OCI-LY3 (cell line): ENCODE results near the gene CYP26B1.

Experiments
- H2AFZ ChIP-seq: fragments of 200-600, 300-600 bp; shearing (Covaris generic); 2 replicates; pipeline ENCODE4 v1.6.0; 2014; ENCODE audit warnings: antibody characterized with exemption, low read depth, low read length
- H3K27ac ChIP-seq: fragments of 200-600, 300-600 bp; sonication (generic); 2 replicates; pipeline ENCODE4 v1.5.1; 2014; ENCODE audit warnings: mild to moderate bottlenecking, low read length, moderate library complexity, mixed read lengths
- H3K27me3 ChIP-seq: fragments of 200-600, 300-600 bp; sonication (generic); 2 replicates; pipeline ENCODE4 v1.6.1; 2014; ENCODE audit warnings: low read depth, low read length, mixed read lengths
- H3K36me3 ChIP-seq: fragments of 200-600, 300-600 bp; sonication (generic); replicated peaks from 2 replicates; pipeline ENCODE3; 2014; ENCODE audit warnings: low read depth, low read length, mixed read lengths
- H3K4me1 ChIP-seq: fragments of 300-600, 200-600 bp; sonication (generic); 2 replicates; pipeline ENCODE4 v1.6.1; 2014; ENCODE audit warnings: low read length, mixed read lengths
- H3K4me2 ChIP-seq: fragments of 200-600, 300-600 bp; sonication (generic); 2 replicates; pipeline ENCODE4 v1.6.1; 2014; ENCODE audit warnings: low read length, mixed read lengths
- H3K4me3 ChIP-seq: fragments of 300-600, 200-600 bp; sonication (generic); 2 replicates; pipeline ENCODE4 v1.5.1; 2014; ENCODE audit warnings: antibody characterized with exemption, mild to moderate bottlenecking, low read length, moderate library complexity
- H3K79me2 ChIP-seq: fragments of 300-600, 200-600 bp; shearing (Covaris generic); 2 replicates; pipeline ENCODE4 v1.6.1; 2014; ENCODE audit warnings: mild to moderate bottlenecking, low read length, mixed read lengths
- H3K9ac ChIP-seq: fragments of 300-600, 200-600 bp; shearing (Covaris generic); 2 replicates; pipeline ENCODE4 v1.6.0; 2014; ENCODE audit warnings: mild to moderate bottlenecking, low read length, moderate library complexity
- H3K9me3 ChIP-seq: fragments of 200-600, 300-600 bp; shearing (Covaris generic); 2 replicates; pipeline ENCODE4 v1.6.1; 2014; ENCODE audit warnings: low read length, mixed read lengths; ENCODE audit not compliant: insufficient read depth
- H4K20me1 ChIP-seq: fragments of 200-600, 300-600 bp; sonication (generic); 2 replicates; pipeline ENCODE4 v1.6.1; 2016; ENCODE audit warnings: low read length, mixed read lengths; ENCODE audit not compliant: insufficient read depth
- CTCF ChIP-seq: fragments of 200-600, 300-600 bp; sonication (generic); IDR thresholded peaks from 2 replicates; pipeline ENCODE4 v1.5.1; 2014; ENCODE audit warnings: antibody characterized with exemption, low read length, low read depth
- EZH2phosphoT487 ChIP-seq: fragments of 200-600 bp; shearing (Covaris generic); IDR thresholded peaks from 2 replicates; pipeline ENCODE4 v1.6.1; 2018; ENCODE audit warnings: antibody characterized with exemption, mixed run types, low read depth

CYP26B1 gene

GRCh38 chr2:72162574-72162973 is 14.9 kb upstream of the CYP26B1 start:
- Histone ChIP-seq H3K79me2 (no peaks in the 10 kb centered on the region), H3K36me3 (no peaks in the 10 kb centered on the region)

GRCh38 chr2:72159211-72159993 is 11.7 kb upstream of the CYP26B1 start:
- Histone ChIP-seq H3K9ac (no peak overlapping the region), H4K20me1 (no peaks in the 10 kb centered on the region), H3K4me2 (no peak overlapping the region), H2AFZ (no peak overlapping the region), H3K4me3 (no peak overlapping the region), H3K27me3 (no peaks in the 10 kb centered on the region), H3K4me1 (no peaks in the 10 kb centered on the region), H3K36me3 (no peaks in the 10 kb centered on the region), H3K79me2 (no peaks in the 10 kb centered on the region), H3K27ac (no peak overlapping the region), H3K9me3 (no peaks in the 10 kb centered on the region)
- no peak for TF ChIP-seq EZH2phosphoT487
- TF ChIP-seq CTCF, result no peak

More at GRCh38 chr2:72162574-72162973, 14.9 kb upstream of the CYP26B1 start:
- Histone ChIP-seq H3K9ac (no peak overlapping the region), H2AFZ (no peak overlapping the region), H3K4me2 (no peak overlapping the region), H3K4me3 (no peak overlapping the region), H3K4me1 (no peaks in the 10 kb centered on the region), H3K27me3 (no peaks in the 10 kb centered on the region), H3K27ac (no peak overlapping the region), H4K20me1 (no peaks in the 10 kb centered on the region), H3K9me3 (no peaks in the 10 kb centered on the region)
- no peak for TF ChIP-seq EZH2phosphoT487
- no peak for TF ChIP-seq CTCF

GRCh38 chr2:72157871-72158771 is 10.5 kb upstream of the CYP26B1 start:
- Histone ChIP-seq H3K9ac (no peak overlapping the region), H3K4me1 (no peaks in the 10 kb centered on the region), H2AFZ (no peak overlapping the region), H3K4me3 (no peak overlapping the region), H4K20me1 (no peaks in the 10 kb centered on the region), H3K36me3 (no peaks in the 10 kb centered on the region), H3K4me2 (no peak overlapping the region), H3K27ac (no peak overlapping the region), H3K27me3 (no peaks in the 10 kb centered on the region), H3K9me3 (no peaks in the 10 kb centered on the region), H3K79me2 (no peaks in the 10 kb centered on the region)
- no peak for TF ChIP-seq EZH2phosphoT487
- no peak for TF ChIP-seq CTCF

- TF ChIP-seq CTCF, result no peak
- no peak for TF ChIP-seq EZH2phosphoT487
- no peaks in the 10 kb centered on the region for H3K9me3 ChIP-seq
- H4K20me1 ChIP-seq, result no peaks in the 10 kb centered on the region
Measured at GRCh38 chr2:72156872-72157271, 9.2 kb upstream of the CYP26B1 start.

More at GRCh38 chr2:72156872-72157271, 9.2 kb upstream of the CYP26B1 start:
- H3K36me3 ChIP-seq, result no peaks in the 10 kb centered on the region
- no peak overlapping the region for H3K27ac ChIP-seq
- no peak overlapping the region for H3K9ac ChIP-seq
- H3K4me2 ChIP-seq, result no peak overlapping the region
- H3K79me2 ChIP-seq, result no peaks in the 10 kb centered on the region
- H2AFZ ChIP-seq, result no peak overlapping the region
- no peaks in the 10 kb centered on the region for H3K27me3 ChIP-seq
- H3K4me3 ChIP-seq, result no peak overlapping the region
- no peaks in the 10 kb centered on the region for H3K4me1 ChIP-seq
